NCI-H1930 (cell line): ENCODE measurements around the gene TCL1A.
A peak's percentile ranks its signal among the peaks of the same experiment; 100 is the strongest.

ENCODE experiments used
- DNase-seq, 2 experiments: peaks; one replicate each; lab custom pipeline; 2025; lab: John Stamatoyannopoulos, UW

Gene TCL1A

GRCh38 chr14:95705518-95705917 lies 8.4 kb downstream of the TCL1A start:
- DNase-seq = no peak

- DNase-seq = no peak
Observed at GRCh38 chr14:95703805-95704204, 10.1 kb downstream of the TCL1A start.

- no peak for DNase-seq
Observed at GRCh38 chr14:95703341-95703740, 10.6 kb downstream of the TCL1A start.

GRCh38 chr14:95701846-95702221 lies 12.1 kb downstream of the TCL1A start:
- DNase-seq = no peak

- no peak for DNase-seq
Observed at GRCh38 chr14:95700221-95700976, 13.5 kb downstream of the TCL1A start.

GRCh38 chr14:95699412-95699811 lies 14.5 kb downstream of the TCL1A start:
- no peak for DNase-seq

- DNase-seq = no peak
Observed at GRCh38 chr14:95698287-95698686, 15.6 kb downstream of the TCL1A start.

- DNase-seq = no peak
Observed at GRCh38 chr14:95697764-95698163, 16.2 kb downstream of the TCL1A start.

GRCh38 chr14:95696741-95697140 lies 17.2 kb downstream of the TCL1A start:
- no peak for DNase-seq

GRCh38 chr14:95695913-95696312 lies 18.0 kb downstream of the TCL1A start:
- no peak for DNase-seq

GRCh38 chr14:95695051-95695450 lies 18.9 kb downstream of the TCL1A start:
- no peak for DNase-seq

GRCh38 chr14:95692109-95692508 lies 21.8 kb downstream of the TCL1A start:
- no peak for DNase-seq

- DNase-seq = no peak
Observed at GRCh38 chr14:95691591-95691990, 22.3 kb downstream of the TCL1A start.

- no peak for DNase-seq
Observed at GRCh38 chr14:95690815-95691214, 23.1 kb downstream of the TCL1A start.

- DNase-seq = no peak
Observed at GRCh38 chr14:95689441-95689840, 24.5 kb downstream of the TCL1A start.

GRCh38 chr14:95686935-95687334 lies 27.0 kb downstream of the TCL1A start:
- peak in 1 of 2 experiments; percentile 10 for DNase-seq

GRCh38 chr14:95685978-95686922 lies 27.7 kb downstream of the TCL1A start, which contains the start of gene TCL1B:
Gene TCL1B (plus strand): TSS chr14:95686426. CDS start chr14:95686468, 42 bp downstream.
- DNase-seq = no peak

GRCh38 chr14:95683793-95684192 lies 30.1 kb downstream of the TCL1A start:
- no peak for DNase-seq

GRCh38 chr14:95681153-95681552 lies 32.8 kb downstream of the TCL1A start:
- DNase-seq = no peak

- DNase-seq = peak; percentile 36 to 39
Observed at GRCh38 chr14:95679998-95680735, 33.8 kb downstream of the TCL1A start.

GRCh38 chr14:95679148-95679815 lies 34.6 kb downstream of the TCL1A start:
- no peak for DNase-seq
